HG02840 (cell line): Measurements from ENCODE around the gene SERINC3.
"Not testable (repeated sequence)": the region's sequence is repeated elsewhere in the genome, so short reads cannot be mapped to it uniquely, and the experiment has no call there.

ENCODE experiments used
- ATAC-seq: cut with Tn5 transposase; IDR thresholded peaks from one replicate; pipeline ENCODE4 v1.9.1; 2021; ENCODE audit warnings: mild to moderate bottlenecking, moderate library complexity, moderate number of reproducible peaks; ENCODE audit not compliant: unreplicated experiment, low FRiP score

Gene SERINC3

GRCh38 chr20:44521484-44522481 is at the start of gene SERINC3:
Gene SERINC3, minus strand, starts transcription at chr20:44522070. Its CDS starts 119 bp downstream, at chr20:44521951.
- peak; percentile 98 for ATAC-seq

- ATAC-seq: no peak
Observed at GRCh38 chr20:44571362-44571988, 49.6 kb upstream of the SERINC3 start.

GRCh38 chr20:44570367-44570766 is 48.5 kb upstream of the SERINC3 start:
- ATAC-seq: no peak

GRCh38 chr20:44566811-44567210 is 44.9 kb upstream of the SERINC3 start:
- ATAC-seq: no peak

- no peak for ATAC-seq
Observed at GRCh38 chr20:44566018-44566417, 44.1 kb upstream of the SERINC3 start.

- ATAC-seq: no peak
Observed at GRCh38 chr20:44561876-44562275, 40.0 kb upstream of the SERINC3 start.

GRCh38 chr20:44560818-44561217 is 38.9 kb upstream of the SERINC3 start:
- ATAC-seq: not testable (repeated sequence)

- no peak for ATAC-seq
Observed at GRCh38 chr20:44560229-44560628, 38.4 kb upstream of the SERINC3 start.

- ATAC-seq: no peak
Observed at GRCh38 chr20:44559302-44559701, 37.4 kb upstream of the SERINC3 start.

GRCh38 chr20:44552950-44553908 is 31.4 kb upstream of the SERINC3 start:
- ATAC-seq: no peak

- ATAC-seq: no peak
Observed at GRCh38 chr20:44552568-44552949, 30.7 kb upstream of the SERINC3 start.

GRCh38 chr20:44552050-44552449 is 30.2 kb upstream of the SERINC3 start:
- no peak for ATAC-seq

GRCh38 chr20:44549123-44549522 is 27.3 kb upstream of the SERINC3 start:
- no peak for ATAC-seq

- ATAC-seq: no peak
Observed at GRCh38 chr20:44547419-44547818, 25.5 kb upstream of the SERINC3 start.

- ATAC-seq: no peak
Observed at GRCh38 chr20:44544263-44544662, 22.4 kb upstream of the SERINC3 start.

- no peak for ATAC-seq
Observed at GRCh38 chr20:44543358-44543757, 21.5 kb upstream of the SERINC3 start.

- no peak for ATAC-seq
Observed at GRCh38 chr20:44542890-44543289, 21.0 kb upstream of the SERINC3 start.

GRCh38 chr20:44541992-44542391 is 20.1 kb upstream of the SERINC3 start:
- no peak for ATAC-seq

- ATAC-seq: no peak
Observed at GRCh38 chr20:44540834-44541233, 19.0 kb upstream of the SERINC3 start.

- no peak for ATAC-seq
Observed at GRCh38 chr20:44537993-44538392, 16.1 kb upstream of the SERINC3 start.
